Colonic mucosa (tissue), 4 donors: ENCODE results near the gene MEGF10. TPM values are rescaled to one million over a fixed set of nuclear protein-coding genes. Genes with fewer than 3 reads are reported as not detected.

Experiments
- DNase-seq: peaks from one replicate; pipeline ENCODE4 v3.0.0-alpha.2; 2020
- H3K27ac ChIP-seq: fragments of 200-600 bp; one replicate; pipeline ENCODE4 v1.8.0; 2021
- H3K27me3 ChIP-seq: fragments of 200-600 bp; one replicate; pipeline ENCODE4 v1.8.0; 2021
- H3K36me3 ChIP-seq: fragments of 200-600 bp; one replicate; pipeline ENCODE4 v1.8.0; 2021
- H3K4me1 ChIP-seq: fragments of 200-600 bp; one replicate; pipeline ENCODE4 v1.8.0; 2021; ENCODE audit warnings: mild to moderate bottlenecking
- H3K4me3 ChIP-seq: fragments of 200-600 bp; one replicate; pipeline ENCODE4 v1.8.0; 2021
- H3K9ac ChIP-seq, 2 donors: one replicate each; pipeline ENCODE4 v1.7.0; 2013; ENCODE audit warnings: control low read depth in 2 of 2, low read depth in 2 of 2, low read length in 2 of 2
- H3K9me3 ChIP-seq: fragments of 200-600 bp; one replicate; pipeline ENCODE4 v1.8.0; 2021
- CTCF ChIP-seq: fragments of 200-600 bp; IDR thresholded peaks from one replicate; pipeline ENCODE4 v1.8.0; 2022; ENCODE audit warnings: antibody characterized with exemption, mild to moderate bottlenecking
- intact Hi-C: fragments of 100-400 bp; cut with DNase I; formaldehyde crosslinking; loops from one replicate; pipeline ENCODE4 v1.14.1; 2022
- total RNA-seq, 2 donors: library from RNA; stranded (reverse); fragmentation: NEBNext Ultra II Directional in 1 of 2; extraction: Animal tissue kit (Norgen Biotek cat#: 25700) in 1 of 2; gene quantifications; one replicate each; pipeline ENCODE4 v1.2.1, GENCODE V29; 2021
- donor health status: healthy.
- donor health status: DM: no; HTN: no; CAD: no.
- donor health status: DM: no; HTN: no; CAD: no.

The MEGF10 gene
- total RNA-seq, 2 donors from 2014 or later: 0.35 to 0.88 TPM

- intact Hi-C loops: no loop called here
Observed at GRCh38 chr5:127367946-127368465, 77.4 kb downstream of the MEGF10 start.

GRCh38 chr5:127369796-127370195 lies 79.2 kb downstream of the MEGF10 start:
- Histone ChIP-seq H3K4me3 (no peak overlapping the region), H3K9me3 (no peaks in the 10 kb centered on the region), H3K4me1 (no peaks in the 10 kb centered on the region), H3K27me3 (no peaks in the 10 kb centered on the region), H3K9ac (no peak overlapping the region), H3K36me3 (no peaks in the 10 kb centered on the region), H3K27ac (no peak overlapping the region)
- no peak for DNase-seq
- intact Hi-C loops: no loop called here
- no peak for TF ChIP-seq CTCF

More at GRCh38 chr5:127367946-127368465, 77.4 kb downstream of the MEGF10 start:
- H3K27me3 ChIP-seq: no peaks in the 10 kb centered on the region
- TF ChIP-seq CTCF: no peak
- no peak overlapping the region for H3K9ac ChIP-seq
- H3K4me3 ChIP-seq: no peak overlapping the region
- no peak for DNase-seq
- no peaks in the 10 kb centered on the region for H3K4me1 ChIP-seq
- no peaks in the 10 kb centered on the region for H3K9me3 ChIP-seq
- no peak overlapping the region for H3K27ac ChIP-seq
- H3K36me3 ChIP-seq: no peaks in the 10 kb centered on the region

GRCh38 chr5:127370631-127371030 lies 80.0 kb downstream of the MEGF10 start:
- Histone ChIP-seq H3K36me3 (no peaks in the 10 kb centered on the region), H3K27ac (no peak overlapping the region)
- intact Hi-C loops: no loop called here

GRCh38 chr5:127373858-127374491 lies 83.4 kb downstream of the MEGF10 start:
- TF ChIP-seq CTCF: peak; percentile 20
- no peak overlapping the region for H3K4me3 ChIP-seq
- H3K9me3 ChIP-seq: no peaks in the 10 kb centered on the region
- H3K27ac ChIP-seq: no peak overlapping the region
- no peak for DNase-seq
- no peak overlapping the region for H3K9ac ChIP-seq
- intact Hi-C loops: no loop called here
- no peaks in the 10 kb centered on the region for H3K36me3 ChIP-seq
- no peaks in the 10 kb centered on the region for H3K4me1 ChIP-seq
- H3K27me3 ChIP-seq: no peaks in the 10 kb centered on the region

More at GRCh38 chr5:127370631-127371030, 80.0 kb downstream of the MEGF10 start:
- H3K4me1 ChIP-seq: no peaks in the 10 kb centered on the region
- no peaks in the 10 kb centered on the region for H3K27me3 ChIP-seq
- DNase-seq: no peak
- H3K9me3 ChIP-seq: no peaks in the 10 kb centered on the region
- H3K9ac ChIP-seq: no peak overlapping the region
- TF ChIP-seq CTCF: no peak
- H3K4me3 ChIP-seq: no peak overlapping the region

- no peak overlapping the region for H3K4me3 ChIP-seq
- H3K9ac ChIP-seq: no peak overlapping the region
- no peaks in the 10 kb centered on the region for H3K27me3 ChIP-seq
- DNase-seq: no peak
- no peak overlapping the region for H3K27ac ChIP-seq
- intact Hi-C loops: no loop called here
- no peak for TF ChIP-seq CTCF
- no peaks in the 10 kb centered on the region for H3K9me3 ChIP-seq
- H3K4me1 ChIP-seq: no peaks in the 10 kb centered on the region
- H3K36me3 ChIP-seq: no peaks in the 10 kb centered on the region
Observed at GRCh38 chr5:127375124-127375523, 84.5 kb downstream of the MEGF10 start.
